HL-60 (cell line): ENCODE results near the gene HRC.

Experiments
- DNase-seq, 2 experiments: peaks; one replicate each; pipeline ENCODE4 v3.0.0-alpha.2; 2010 to 2020; ENCODE audit warnings: low read depth in 1 of 2, low spot score in 1 of 2
- H3K27ac ChIP-seq: fragments of 250-450 bp; sonication (Bioruptor Pico); replicated peaks from 2 replicates; pipeline ENCODE4 v1.5.1; 2020; ENCODE audit warnings: mild to moderate bottlenecking, moderate library complexity
- H3K27me3 ChIP-seq: fragments of 250-450 bp; sonication (Bioruptor Pico); 2 replicates; pipeline ENCODE4 v1.5.1; 2021; ENCODE audit warnings: mild to moderate bottlenecking, moderate library complexity; ENCODE audit not compliant: insufficient read depth, poor library complexity, severe bottlenecking
- H3K4me3 ChIP-seq: replicated peaks from 2 replicates; pipeline ENCODE4 v1.5.1; 2011; ENCODE audit warnings: mild to moderate bottlenecking, control low read depth, low read length; ENCODE audit not compliant: insufficient read depth
- CTCF ChIP-seq: IDR thresholded peaks from one replicate; pipeline ENCODE4 v1.5.1; 2011; ENCODE audit warnings: low read length, control low read depth, inconsistent platforms; ENCODE audit not compliant: insufficient read depth
- GABPA ChIP-seq: IDR thresholded peaks from 2 replicates; pipeline ENCODE4 v1.6.1; 2012; ENCODE audit warnings: low read depth
- POLR2AphosphoS5 ChIP-seq: IDR thresholded peaks from 2 replicates; pipeline ENCODE4 v1.6.1; 2012; ENCODE audit warnings: low read depth
- REST ChIP-seq: IDR thresholded peaks from 2 replicates; pipeline ENCODE4 v1.6.1; 2012; ENCODE audit warnings: low read depth; ENCODE audit not compliant: insufficient replicate concordance
- SPI1 ChIP-seq: IDR thresholded peaks from 2 replicates; pipeline ENCODE4 v1.6.1; 2012; ENCODE audit warnings: low read depth, mild to moderate bottlenecking, borderline replicate concordance

The HRC gene

DNA sequence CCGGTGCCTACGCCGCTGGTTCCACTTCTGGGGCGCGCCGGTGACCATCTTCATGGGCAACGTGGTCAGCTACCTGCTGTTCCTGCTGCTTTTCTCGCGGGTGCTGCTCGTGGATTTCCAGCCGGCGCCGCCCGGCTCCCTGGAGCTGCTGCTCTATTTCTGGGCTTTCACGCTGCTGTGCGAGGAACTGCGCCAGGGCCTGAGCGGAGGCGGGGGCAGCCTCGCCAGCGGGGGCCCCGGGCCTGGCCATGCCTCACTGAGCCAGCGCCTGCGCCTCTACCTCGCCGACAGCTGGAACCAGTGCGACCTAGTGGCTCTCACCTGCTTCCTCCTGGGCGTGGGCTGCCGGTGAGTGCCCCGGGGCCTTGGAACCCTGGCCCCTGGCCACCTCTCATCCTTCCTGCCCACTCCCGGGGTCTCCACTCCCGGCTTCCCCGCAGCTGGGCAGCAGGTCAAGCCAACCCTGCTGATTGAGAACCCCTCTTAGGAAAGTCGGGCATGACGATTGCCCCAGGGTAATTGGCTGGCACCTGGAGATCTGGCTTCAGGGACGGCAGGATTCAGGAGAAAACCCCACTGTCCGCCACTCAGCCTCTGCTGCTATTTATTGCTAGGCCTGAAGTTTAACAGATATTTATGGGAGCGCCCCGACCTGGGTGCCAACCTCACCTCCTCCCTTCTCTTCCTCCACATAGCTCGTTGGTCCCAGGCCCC, 41.5 kb upstream of the HRC start:
- H3K27ac ChIP-seq: no peak overlapping the region
- H3K27me3 ChIP-seq: no peaks in the 10 kb centered on the region
- DNase-seq: no peak
- no peak overlapping the region for H3K4me3 ChIP-seq
- TF ChIP-seq REST: no peak
- no peak for TF ChIP-seq CTCF
- TF ChIP-seq GABPA: no peak
- TF ChIP-seq POLR2AphosphoS5: no peak
- TF ChIP-seq SPI1: no peak

DNA sequence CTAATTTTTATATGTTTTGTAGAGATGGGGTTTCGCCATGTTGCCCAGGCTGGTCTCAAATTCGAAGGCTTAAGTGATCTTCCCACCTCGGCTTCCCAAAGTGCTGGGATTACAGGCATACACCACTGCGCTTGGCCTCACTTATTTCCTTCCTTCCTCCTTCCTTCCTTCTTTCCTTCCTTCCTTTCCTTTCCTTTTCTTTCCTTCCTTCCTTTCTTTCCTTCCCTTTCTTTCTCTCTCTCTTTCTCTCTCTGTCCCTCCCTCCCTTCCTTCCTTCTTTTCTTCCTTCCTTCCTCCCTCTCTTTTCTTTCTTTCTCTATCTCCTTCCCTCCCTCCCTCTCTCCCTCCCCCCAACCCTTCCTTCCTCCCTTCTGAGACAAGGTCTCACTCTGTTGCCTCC, 39.2 kb upstream of the HRC start:
- H3K27ac ChIP-seq: no peak overlapping the region
- TF ChIP-seq POLR2AphosphoS5 (no peak), GABPA (no peak), REST (no peak), CTCF (no peak), SPI1 (no peak)
- DNase-seq: no peak
- H3K4me3 ChIP-seq: no peak overlapping the region
- H3K27me3 ChIP-seq: no peaks in the 10 kb centered on the region

GRCh38 chr19:49193822-49194394, 38.7 kb upstream of the HRC start:
- no peak overlapping the region for H3K4me3 ChIP-seq
- no peak for DNase-seq
- no peak overlapping the region for H3K27ac ChIP-seq
- TF ChIP-seq CTCF: no peak
- H3K27me3 ChIP-seq: no peaks in the 10 kb centered on the region

DNA sequence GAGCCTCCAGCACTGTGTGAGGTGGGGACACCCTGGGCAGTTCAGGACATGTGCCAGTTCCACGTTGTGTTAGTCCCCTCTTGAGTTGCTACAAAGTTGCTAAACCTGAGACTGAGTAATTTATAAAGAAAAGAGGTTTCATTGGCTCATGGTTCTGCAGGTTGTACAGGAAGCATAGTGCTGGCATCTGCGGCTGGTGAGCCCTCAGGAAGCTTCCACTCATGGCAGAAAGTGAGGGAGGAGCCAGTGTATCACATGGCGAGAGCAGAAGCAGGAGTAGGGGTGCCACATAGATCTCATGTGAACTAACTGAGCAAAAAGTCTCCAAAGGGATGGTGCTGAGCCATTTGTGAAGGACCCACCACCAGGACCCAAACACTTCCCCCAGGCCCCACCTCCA, 35.6 kb upstream of the HRC start:
- H3K27ac ChIP-seq: no peak overlapping the region
- no peak for DNase-seq
- no peaks in the 10 kb centered on the region for H3K27me3 ChIP-seq
- TF ChIP-seq POLR2AphosphoS5 (no peak), GABPA (no peak), REST (no peak), SPI1 (no peak), CTCF (no peak)
- no peak overlapping the region for H3K4me3 ChIP-seq
